ENCODE results near the gene CD6.
"Not testable (repeated sequence)": the region's sequence is repeated elsewhere in the genome, so short reads cannot be mapped to it uniquely, and the experiment has no call there.

CD6 gene

DNA sequence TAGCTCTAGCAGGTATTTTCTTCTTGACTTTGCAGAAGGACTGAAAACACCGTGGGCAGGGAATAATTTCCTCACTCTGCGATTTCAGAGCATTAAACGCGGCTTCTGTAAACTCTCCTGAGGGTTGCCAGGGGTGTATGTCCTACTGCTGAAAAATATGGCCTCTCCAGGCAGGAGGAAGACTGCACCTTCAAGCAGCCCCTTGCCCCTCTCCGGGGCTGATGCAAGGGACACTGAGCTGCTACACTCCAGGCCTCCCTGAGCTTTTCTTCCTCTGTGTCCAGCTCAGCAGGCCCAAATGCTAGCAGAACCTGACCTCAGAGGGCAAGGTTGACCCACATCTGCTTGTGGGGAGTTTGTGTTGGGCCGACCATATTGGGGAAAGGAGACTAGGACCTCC lies 2.2 kb downstream of the CD6 start:
- TF ChIP-seq, protein P1, sequence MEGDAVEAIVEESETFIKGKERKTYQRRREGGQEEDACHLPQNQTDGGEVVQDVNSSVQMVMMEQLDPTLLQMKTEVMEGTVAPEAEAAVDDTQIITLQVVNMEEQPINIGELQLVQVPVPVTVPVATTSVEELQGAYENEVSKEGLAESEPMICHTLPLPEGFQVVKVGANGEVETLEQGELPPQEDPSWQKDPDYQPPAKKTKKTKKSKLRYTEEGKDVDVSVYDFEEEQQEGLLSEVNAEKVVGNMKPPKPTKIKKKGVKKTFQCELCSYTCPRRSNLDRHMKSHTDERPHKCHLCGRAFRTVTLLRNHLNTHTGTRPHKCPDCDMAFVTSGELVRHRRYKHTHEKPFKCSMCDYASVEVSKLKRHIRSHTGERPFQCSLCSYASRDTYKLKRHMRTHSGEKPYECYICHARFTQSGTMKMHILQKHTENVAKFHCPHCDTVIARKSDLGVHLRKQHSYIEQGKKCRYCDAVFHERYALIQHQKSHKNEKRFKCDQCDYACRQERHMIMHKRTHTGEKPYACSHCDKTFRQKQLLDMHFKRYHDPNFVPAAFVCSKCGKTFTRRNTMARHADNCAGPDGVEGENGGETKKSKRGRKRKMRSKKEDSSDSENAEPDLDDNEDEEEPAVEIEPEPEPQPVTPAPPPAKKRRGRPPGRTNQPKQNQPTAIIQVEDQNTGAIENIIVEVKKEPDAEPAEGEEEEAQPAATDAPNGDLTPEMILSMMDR (IDR thresholded peaks at IDR 0.05; ENCODE audit: borderline replicate concordance, insufficient read depth, low read depth, low read length): no peak

DNA sequence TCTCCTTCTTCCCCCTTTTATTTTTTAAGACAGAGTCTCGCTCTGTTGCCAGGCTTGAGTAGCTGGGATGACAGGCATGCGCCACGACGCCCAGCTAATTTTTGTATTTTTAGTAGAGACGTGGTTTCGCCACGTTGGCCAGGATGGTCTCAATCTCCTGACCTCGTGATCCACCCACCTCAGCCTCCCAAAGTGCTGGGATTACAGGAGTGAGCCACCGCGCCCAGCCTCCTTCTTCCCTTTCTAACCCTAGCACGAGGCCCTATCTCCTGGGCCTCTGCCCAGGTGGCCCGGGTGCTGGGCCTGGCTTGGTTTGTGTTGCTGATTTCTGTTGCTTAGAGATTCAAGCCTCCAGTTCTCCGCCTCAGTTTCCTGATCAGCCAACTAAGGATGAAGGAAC lies 2.8 kb downstream of the CD6 start:
- H3K4me3 ChIP-seq (ENCODE audit: low read depth, low read length): not testable (repeated sequence)

More for the DNA sequence above, 2.2 kb downstream of the CD6 start:
- H3K4me3 ChIP-seq (ENCODE audit: low read depth, low read length): no peak overlapping the region

DNA sequence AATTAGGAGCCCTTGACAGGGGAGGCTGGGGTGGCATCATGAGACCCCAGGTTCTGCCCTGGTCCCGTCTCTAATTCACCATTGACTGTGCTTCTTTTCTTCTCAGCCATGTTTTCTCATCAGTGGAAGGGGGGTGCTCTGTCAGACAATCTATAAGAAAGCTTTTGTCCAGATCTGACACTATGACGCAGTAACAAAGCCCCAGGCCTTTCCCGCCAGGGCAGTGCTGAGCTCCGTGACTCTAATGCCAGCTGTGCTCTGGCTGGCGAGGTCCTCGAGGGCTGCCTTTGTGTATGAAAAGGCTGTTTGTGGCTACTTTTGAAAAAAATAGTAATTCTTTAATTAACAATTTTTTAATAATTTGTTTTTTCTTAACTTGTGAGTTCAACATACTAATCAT lies 3.2 kb downstream of the CD6 start:
- TF ChIP-seq, protein P1 (IDR thresholded peaks at IDR 0.05; ENCODE audit: borderline replicate concordance, insufficient read depth, low read depth, low read length): no peak
- H3K4me3 ChIP-seq (ENCODE audit: low read depth, low read length): no peak overlapping the region

DNA sequence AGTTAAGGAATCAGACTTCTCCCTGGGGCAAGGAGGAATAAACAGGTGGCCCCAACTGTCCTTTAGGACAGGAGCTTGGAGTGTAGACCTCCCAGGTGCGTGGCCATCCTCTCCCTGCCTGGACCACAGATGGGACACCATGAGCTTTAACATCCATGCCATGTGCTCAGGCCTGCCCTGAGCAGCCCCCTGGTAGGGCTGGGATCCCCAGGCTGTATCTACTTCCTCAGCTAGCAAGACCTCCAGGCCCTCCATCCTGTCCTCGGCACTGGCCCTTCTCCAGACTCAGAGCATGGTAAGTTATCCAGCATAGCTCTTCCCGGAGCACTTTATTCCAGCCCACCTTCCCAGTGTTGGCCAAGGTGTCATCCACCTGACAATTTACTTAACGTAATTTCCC lies 5.7 kb downstream of the CD6 start:
- H3K4me3 ChIP-seq (ENCODE audit: low read depth, low read length): no peak overlapping the region
- TF ChIP-seq, protein P1 (IDR thresholded peaks at IDR 0.05; ENCODE audit: borderline replicate concordance, insufficient read depth, low read depth, low read length): no peak

DNA sequence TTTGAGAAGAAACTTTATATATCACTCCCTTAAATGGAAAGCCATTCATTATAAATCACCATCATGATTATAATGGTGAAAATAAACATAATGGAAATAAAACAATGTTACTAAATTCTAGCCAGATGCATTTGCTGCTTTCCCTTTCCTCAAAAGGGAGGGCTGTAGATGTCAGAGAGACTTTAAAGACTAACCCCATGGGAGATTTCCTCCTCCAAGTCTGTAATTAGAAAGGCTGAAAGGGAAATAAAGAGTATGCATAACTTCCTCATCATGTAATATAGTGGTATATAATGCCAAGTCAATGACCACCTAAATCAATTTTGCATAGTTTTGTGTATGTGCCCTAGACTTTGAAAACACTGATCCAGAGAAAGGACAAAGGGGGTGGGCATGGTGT lies 6.4 kb downstream of the CD6 start:
- no peak overlapping the region for H3K4me3 ChIP-seq (ENCODE audit: low read depth, low read length)
- TF ChIP-seq, protein P1 (IDR thresholded peaks at IDR 0.05; ENCODE audit: borderline replicate concordance, insufficient read depth, low read depth, low read length): no peak

DNA sequence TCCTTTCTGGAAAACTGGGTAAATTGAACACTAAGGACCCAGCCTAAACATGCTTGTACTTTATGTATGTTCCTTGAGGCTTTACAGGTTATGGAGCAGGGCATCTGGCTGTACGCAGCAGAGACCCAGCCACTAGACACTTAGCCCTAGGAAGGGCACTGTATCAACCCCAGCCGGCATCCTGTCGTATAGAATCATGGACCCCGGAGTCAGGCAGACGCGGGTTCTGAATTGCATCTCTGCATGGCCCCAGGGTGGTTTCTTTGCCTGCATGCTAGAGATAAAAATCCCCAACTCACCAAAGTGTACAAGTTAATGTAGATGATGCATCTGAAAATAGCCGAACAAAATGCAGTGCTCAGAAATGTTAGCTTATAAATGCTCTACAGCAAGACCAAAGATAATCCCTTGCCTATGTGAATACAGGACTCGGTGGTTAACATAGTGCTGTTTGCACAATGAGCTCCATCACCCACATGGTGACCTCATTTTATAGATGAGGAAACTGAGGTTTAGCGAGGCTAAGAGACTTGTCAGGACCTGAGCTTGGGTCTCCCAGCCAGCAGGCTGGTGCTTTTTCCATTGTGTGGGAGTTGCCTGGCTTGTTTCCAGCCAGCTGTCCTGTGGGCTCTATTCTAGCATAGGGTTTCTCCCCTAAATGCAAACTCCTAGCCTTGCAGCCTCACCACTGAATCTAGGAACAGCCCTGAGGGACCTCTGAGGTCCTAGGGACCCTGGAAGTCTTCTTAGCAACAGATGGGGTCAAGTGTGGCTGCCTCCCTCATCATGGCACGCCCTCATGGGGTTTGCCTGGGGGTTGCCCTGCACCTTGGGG lies 7.3 kb downstream of the CD6 start:
- no peak overlapping the region for H3K4me3 ChIP-seq (ENCODE audit: low read depth, low read length)
- TF ChIP-seq, protein P1 (IDR thresholded peaks at IDR 0.05; ENCODE audit: borderline replicate concordance, insufficient read depth, low read depth, low read length): no peak

DNA sequence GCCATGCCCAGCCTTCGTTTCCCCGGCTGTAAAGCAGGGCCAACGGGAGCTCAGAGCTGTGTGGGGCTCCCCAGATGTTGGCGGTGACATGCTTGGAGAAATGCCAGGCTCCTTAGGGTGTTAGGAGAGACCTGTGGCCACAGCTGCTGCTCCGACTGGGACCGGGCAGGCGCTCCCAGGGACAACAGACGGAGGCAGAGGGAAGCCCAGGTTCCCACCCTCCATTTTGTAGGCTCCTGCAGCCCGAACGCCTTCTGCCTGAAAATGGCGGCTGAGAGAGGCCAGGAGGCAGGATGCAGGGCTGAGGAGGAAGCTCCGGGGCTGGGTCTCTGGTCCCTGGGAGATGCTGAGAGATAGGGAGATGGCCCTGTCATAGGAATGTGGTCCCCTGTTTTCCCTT lies 10.0 kb downstream of the CD6 start:
- TF ChIP-seq, protein P1 (IDR thresholded peaks at IDR 0.05; ENCODE audit: borderline replicate concordance, insufficient read depth, low read depth, low read length): no peak

More for the DNA sequence above, 10.0 kb downstream of the CD6 start:
- H3K4me3 ChIP-seq (ENCODE audit: low read depth, low read length): no peak overlapping the region

Data from GM12875 (cell line).